ENCODE results near the gene NEURL4. TPM values are rescaled to one million over a fixed set of nuclear protein-coding genes. Genes with fewer than 3 reads are reported as not detected.

Gene NEURL4
- total RNA-seq, 1 donor from 2014 or later = 45.1 TPM

DNA sequence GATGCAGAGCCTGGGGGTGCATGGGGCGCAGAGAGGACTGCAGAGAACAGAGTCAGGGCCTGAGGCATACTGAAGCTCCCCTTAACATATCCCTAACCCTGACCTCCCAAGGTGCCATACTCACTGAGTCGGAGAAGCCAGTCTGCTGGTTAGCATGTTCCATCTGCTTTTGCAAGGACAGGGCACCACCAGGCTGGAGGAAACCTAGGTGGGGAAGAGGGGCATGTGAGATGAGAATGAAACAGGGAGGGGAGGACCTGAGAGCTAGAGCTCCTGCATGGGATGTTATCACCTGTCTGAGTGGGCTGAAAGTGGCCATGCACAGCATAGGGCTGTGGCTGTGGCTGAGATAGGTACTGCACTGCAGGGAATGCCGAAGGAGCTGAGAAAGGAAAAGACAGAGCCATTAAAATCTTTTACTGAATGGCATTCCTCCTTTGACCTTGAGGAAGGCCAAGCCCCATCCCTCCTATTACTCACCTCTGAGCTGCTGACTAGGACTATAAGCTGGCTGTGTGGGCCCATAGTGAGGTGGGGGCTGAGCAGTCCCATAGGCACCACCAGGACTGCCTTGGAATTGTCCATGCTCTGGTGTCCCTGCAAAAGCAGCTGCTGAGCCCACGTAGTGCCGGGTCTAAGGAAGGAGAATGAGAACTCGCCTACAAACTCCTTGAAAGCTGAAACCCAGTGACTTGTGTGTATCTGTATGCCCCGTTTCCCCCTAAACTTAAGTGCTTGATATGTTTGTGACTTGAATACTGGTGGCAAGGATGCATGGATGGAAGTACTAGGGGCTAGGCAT is 15.8 kb downstream of the NEURL4 start:
- peaks cover 46% of the 10 kb centered on the region for H3K36me3 Mint-ChIP-seq (ENCODE audit: unreplicated experiment)
- H3K4me3 Mint-ChIP-seq (ENCODE audit: unreplicated experiment) = peak overlapping the region; percentile 78
- peaks cover 43% of the 10 kb centered on the region for H3K4me1 Mint-ChIP-seq (ENCODE audit: unreplicated experiment)
- H3K9me3 Mint-ChIP-seq (ENCODE audit: unreplicated experiment) = no peaks in the 10 kb centered on the region
- H3K27me3 Mint-ChIP-seq (ENCODE audit: unreplicated experiment) = no peaks in the 10 kb centered on the region
- H3K27ac Mint-ChIP-seq (ENCODE audit: unreplicated experiment) = no peak overlapping the region
- DNase-seq (ENCODE audit: extremely low spot score, unreplicated experiment) = no peak
- TF ChIP-seq, protein P1, sequence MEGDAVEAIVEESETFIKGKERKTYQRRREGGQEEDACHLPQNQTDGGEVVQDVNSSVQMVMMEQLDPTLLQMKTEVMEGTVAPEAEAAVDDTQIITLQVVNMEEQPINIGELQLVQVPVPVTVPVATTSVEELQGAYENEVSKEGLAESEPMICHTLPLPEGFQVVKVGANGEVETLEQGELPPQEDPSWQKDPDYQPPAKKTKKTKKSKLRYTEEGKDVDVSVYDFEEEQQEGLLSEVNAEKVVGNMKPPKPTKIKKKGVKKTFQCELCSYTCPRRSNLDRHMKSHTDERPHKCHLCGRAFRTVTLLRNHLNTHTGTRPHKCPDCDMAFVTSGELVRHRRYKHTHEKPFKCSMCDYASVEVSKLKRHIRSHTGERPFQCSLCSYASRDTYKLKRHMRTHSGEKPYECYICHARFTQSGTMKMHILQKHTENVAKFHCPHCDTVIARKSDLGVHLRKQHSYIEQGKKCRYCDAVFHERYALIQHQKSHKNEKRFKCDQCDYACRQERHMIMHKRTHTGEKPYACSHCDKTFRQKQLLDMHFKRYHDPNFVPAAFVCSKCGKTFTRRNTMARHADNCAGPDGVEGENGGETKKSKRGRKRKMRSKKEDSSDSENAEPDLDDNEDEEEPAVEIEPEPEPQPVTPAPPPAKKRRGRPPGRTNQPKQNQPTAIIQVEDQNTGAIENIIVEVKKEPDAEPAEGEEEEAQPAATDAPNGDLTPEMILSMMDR (IDR thresholded peaks at IDR 0.05) = no peak

- H3K36me3 Mint-ChIP-seq (ENCODE audit: unreplicated experiment) = peaks cover 42% of the 10 kb centered on the region
- H3K9me3 Mint-ChIP-seq (ENCODE audit: unreplicated experiment) = no peaks in the 10 kb centered on the region
- DNase-seq (ENCODE audit: extremely low spot score, unreplicated experiment) = no peak
- no peaks in the 10 kb centered on the region for H3K27me3 Mint-ChIP-seq (ENCODE audit: unreplicated experiment)
- peaks cover 43% of the 10 kb centered on the region for H3K4me1 Mint-ChIP-seq (ENCODE audit: unreplicated experiment)
- TF ChIP-seq, protein P1 (IDR thresholded peaks at IDR 0.05) = no peak
- peak overlapping the region; percentile 24 for H3K27ac Mint-ChIP-seq (ENCODE audit: unreplicated experiment)
- no peak overlapping the region for H3K4me3 Mint-ChIP-seq (ENCODE audit: unreplicated experiment)
Observed at GRCh38 chr17:7312432-7313087, 16.6 kb downstream of the NEURL4 start.

- H3K4me1 Mint-ChIP-seq (ENCODE audit: unreplicated experiment) = peaks cover 44% of the 10 kb centered on the region
Observed at GRCh38 chr17:7311110-7311705, 17.9 kb downstream of the NEURL4 start.

DNA sequence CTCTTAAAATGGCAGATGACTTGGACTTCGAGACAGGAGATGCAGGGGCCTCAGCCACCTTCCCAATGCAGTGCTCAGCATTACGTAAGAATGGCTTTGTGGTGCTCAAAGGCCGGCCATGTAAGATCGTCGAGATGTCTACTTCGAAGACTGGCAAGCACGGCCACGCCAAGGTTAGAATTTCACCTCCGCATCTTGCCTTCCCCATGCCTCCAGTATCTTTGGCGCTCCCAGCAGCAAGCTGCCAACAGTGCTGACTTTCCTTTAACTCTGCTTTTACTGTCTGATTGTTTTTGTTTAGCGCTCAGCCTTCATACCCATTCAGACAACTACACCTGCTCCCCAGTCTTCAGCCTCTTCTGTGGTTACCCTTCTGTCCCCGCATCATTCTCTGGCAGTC is 19.5 kb downstream of the NEURL4 start:
- H3K27ac Mint-ChIP-seq (ENCODE audit: unreplicated experiment) = peak overlapping the region; percentile 68
- H3K4me3 Mint-ChIP-seq (ENCODE audit: unreplicated experiment) = peak overlapping the region; percentile 85
- no peaks in the 10 kb centered on the region for H3K9me3 Mint-ChIP-seq (ENCODE audit: unreplicated experiment)
- H3K36me3 Mint-ChIP-seq (ENCODE audit: unreplicated experiment) = peaks cover 38% of the 10 kb centered on the region
- TF ChIP-seq, protein P1 (IDR thresholded peaks at IDR 0.05) = no peak
- no peak for DNase-seq (ENCODE audit: extremely low spot score, unreplicated experiment)
- no peaks in the 10 kb centered on the region for H3K27me3 Mint-ChIP-seq (ENCODE audit: unreplicated experiment)
- peaks cover 41% of the 10 kb centered on the region for H3K4me1 Mint-ChIP-seq (ENCODE audit: unreplicated experiment)

More at GRCh38 chr17:7311110-7311705, 17.9 kb downstream of the NEURL4 start:
- no peaks in the 10 kb centered on the region for H3K27me3 Mint-ChIP-seq (ENCODE audit: unreplicated experiment)
- H3K27ac Mint-ChIP-seq (ENCODE audit: unreplicated experiment) = no peak overlapping the region
- no peaks in the 10 kb centered on the region for H3K9me3 Mint-ChIP-seq (ENCODE audit: unreplicated experiment)
- DNase-seq (ENCODE audit: extremely low spot score, unreplicated experiment) = no peak
- H3K4me3 Mint-ChIP-seq (ENCODE audit: unreplicated experiment) = no peak overlapping the region
- TF ChIP-seq, protein P1 (IDR thresholded peaks at IDR 0.05) = no peak
- H3K36me3 Mint-ChIP-seq (ENCODE audit: unreplicated experiment) = peaks cover 38% of the 10 kb centered on the region

Measured in osteocyte (in vitro differentiated cells).